Activated naive CD4-positive, alpha-beta T cell treated with anti-CD3 and anti-CD28 coated beads, Interleukin-2, amount 10 ng/mL, durations not matched to agents 7 days and 5 days (primary cell): ENCODE data around the gene UBE2S.

ENCODE experiments used
- CTCF ChIA-PET: fragments of 350-600 bp; sonication (Branson Sonifier 250); formaldehyde crosslinking; loops from one replicate; lab custom pipeline; 2021; ENCODE audit warnings: antibody characterized with exemption; lab: Charles Lee
- DNase-seq: peaks from one replicate; pipeline ENCODE4 v3.0.0-alpha.2; 2020
- H3K27ac Mint-ChIP-seq: one replicate; pipeline ENCODE4 v1.8.0; 2021; ENCODE audit warnings: mild to moderate bottlenecking, moderate library complexity, mixed read lengths
- H3K27me3 Mint-ChIP-seq: one replicate; pipeline ENCODE4 v1.8.0; 2021; ENCODE audit warnings: mild to moderate bottlenecking, mixed read lengths
- H3K36me3 Mint-ChIP-seq: one replicate; pipeline ENCODE4 v1.8.0; 2021; ENCODE audit warnings: mixed read lengths
- H3K4me1 Mint-ChIP-seq: one replicate; pipeline ENCODE4 v1.8.0; 2021; ENCODE audit warnings: mixed read lengths
- H3K4me3 Mint-ChIP-seq: one replicate; pipeline ENCODE4 v1.8.0; 2021; ENCODE audit warnings: mild to moderate bottlenecking, moderate library complexity, mixed read lengths
- H3K9me3 Mint-ChIP-seq: one replicate; pipeline ENCODE4 v1.8.0; 2021; ENCODE audit warnings: mixed read lengths

UBE2S gene

GRCh38 chr19:55362174-55362989 lies 45.2 kb downstream of the UBE2S start:
- CTCF ChIA-PET, result no interaction called here
- DNase-seq, result no peak
- Mint-ChIP-seq H3K9me3 (no peaks in the 10 kb centered on the region), H3K36me3 (no peaks in the 10 kb centered on the region), H3K4me1 (no peaks in the 10 kb centered on the region), H3K27ac (no peak overlapping the region), H3K4me3 (no peak overlapping the region), H3K27me3 (peaks cover 43% of the 10 kb centered on the region)

- no peak for DNase-seq
- Mint-ChIP-seq H3K4me1 (no peaks in the 10 kb centered on the region), H3K27ac (no peak overlapping the region), H3K27me3 (peaks cover 45% of the 10 kb centered on the region), H3K36me3 (no peaks in the 10 kb centered on the region), H3K4me3 (no peak overlapping the region), H3K9me3 (no peaks in the 10 kb centered on the region)
- CTCF ChIA-PET, result no interaction called here
Measured at GRCh38 chr19:55360902-55361301, 46.7 kb downstream of the UBE2S start.

GRCh38 chr19:55358943-55359908 lies 48.4 kb downstream of the UBE2S start:
- H3K9me3 Mint-ChIP-seq, result no peaks in the 10 kb centered on the region
- peaks cover 4% of the 10 kb centered on the region for H3K4me1 Mint-ChIP-seq
- H3K27me3 Mint-ChIP-seq, result peaks cover 51% of the 10 kb centered on the region
- DNase-seq, result no peak
- no peak overlapping the region for H3K27ac Mint-ChIP-seq
- CTCF ChIA-PET, result interaction anchor here (0.6 kb wide), 1 partner anchor 200 kb away, joined by 3 read pairs; no protein-coding TSS in a partner anchor
- H3K36me3 Mint-ChIP-seq, result no peaks in the 10 kb centered on the region
- no peak overlapping the region for H3K4me3 Mint-ChIP-seq

GRCh38 chr19:55358493-55358892 lies 49.1 kb downstream of the UBE2S start:
- Mint-ChIP-seq H3K36me3 (no peaks in the 10 kb centered on the region), H3K4me3 (no peak overlapping the region), H3K27me3 (peaks cover 53% of the 10 kb centered on the region), H3K4me1 (peaks cover 10% of the 10 kb centered on the region), H3K27ac (no peak overlapping the region), H3K9me3 (no peaks in the 10 kb centered on the region)
- no peak for DNase-seq
- CTCF ChIA-PET, result no interaction called here

- Mint-ChIP-seq H3K9me3 (no peaks in the 10 kb centered on the region), H3K4me3 (no peak overlapping the region), H3K36me3 (no peaks in the 10 kb centered on the region), H3K27ac (no peak overlapping the region), H3K4me1 (peaks cover 35% of the 10 kb centered on the region), H3K27me3 (peaks cover 85% of the 10 kb centered on the region)
- no peak for DNase-seq
- CTCF ChIA-PET, result no interaction called here
Measured at GRCh38 chr19:55355213-55355821, 52.3 kb downstream of the UBE2S start.

- Mint-ChIP-seq H3K9me3 (no peaks in the 10 kb centered on the region), H3K4me1 (peaks cover 35% of the 10 kb centered on the region), H3K27ac (no peak within 1 kb of the TSS), H3K4me3 (peak within 1 kb of the TSS; percentile 68), H3K36me3 (no peaks in the 10 kb centered on the region), H3K27me3 (peaks cover 85% of the 10 kb centered on the region)
- DNase-seq, result no peak
- CTCF ChIA-PET, result no interaction called here
Measured at GRCh38 chr19:55354698-55355212, 52.8 kb downstream of the UBE2S start, which contains the start of gene COX6B2. Gene COX6B2 (minus strand): TSS chr19:55354719. CDS start chr19:55354521, 198 bp downstream.

GRCh38 chr19:55353803-55354697 lies 53.5 kb downstream of the UBE2S start:
- CTCF ChIA-PET, result no interaction called here
- no peak overlapping the region for H3K27ac Mint-ChIP-seq

GRCh38 chr19:55353356-55353802 lies 54.2 kb downstream of the UBE2S start:
- no peaks in the 10 kb centered on the region for H3K9me3 Mint-ChIP-seq
- no peak for DNase-seq
- H3K36me3 Mint-ChIP-seq, result no peaks in the 10 kb centered on the region
- H3K27me3 Mint-ChIP-seq, result peaks cover 77% of the 10 kb centered on the region
- H3K27ac Mint-ChIP-seq, result no peak overlapping the region
- CTCF ChIA-PET, result no interaction called here
- peak overlapping the region; percentile 68 for H3K4me3 Mint-ChIP-seq
- H3K4me1 Mint-ChIP-seq, result peaks cover 35% of the 10 kb centered on the region

More at GRCh38 chr19:55353803-55354697, 53.5 kb downstream of the UBE2S start:
- Mint-ChIP-seq H3K27me3 (peaks cover 84% of the 10 kb centered on the region), H3K4me3 (peak overlapping the region; percentile 68), H3K9me3 (no peaks in the 10 kb centered on the region), H3K36me3 (no peaks in the 10 kb centered on the region), H3K4me1 (peaks cover 35% of the 10 kb centered on the region)
- peak; percentile 79 for DNase-seq

- Mint-ChIP-seq H3K4me1 (peaks cover 35% of the 10 kb centered on the region), H3K27ac (no peak overlapping the region), H3K9me3 (no peaks in the 10 kb centered on the region), H3K4me3 (peak overlapping the region; percentile 1), H3K27me3 (peaks cover 72% of the 10 kb centered on the region), H3K36me3 (peaks cover 3% of the 10 kb centered on the region)
- CTCF ChIA-PET, result no interaction called here
- DNase-seq, result no peak
Measured at GRCh38 chr19:55352549-55353145, 54.9 kb downstream of the UBE2S start.

GRCh38 chr19:55352040-55352439 lies 55.5 kb downstream of the UBE2S start:
- no peak overlapping the region for H3K27ac Mint-ChIP-seq
- no peaks in the 10 kb centered on the region for H3K9me3 Mint-ChIP-seq
- peaks cover 35% of the 10 kb centered on the region for H3K4me1 Mint-ChIP-seq
- H3K27me3 Mint-ChIP-seq, result peaks cover 66% of the 10 kb centered on the region
- no peak overlapping the region for H3K4me3 Mint-ChIP-seq
- DNase-seq, result no peak
- H3K36me3 Mint-ChIP-seq, result peaks cover 3% of the 10 kb centered on the region
- CTCF ChIA-PET, result no interaction called here

GRCh38 chr19:55350620-55351315 lies 56.8 kb downstream of the UBE2S start:
- no peak overlapping the region for H3K27ac Mint-ChIP-seq
- H3K4me1 Mint-ChIP-seq, result peaks cover 35% of the 10 kb centered on the region
- peaks cover 3% of the 10 kb centered on the region for H3K36me3 Mint-ChIP-seq
- no peak for DNase-seq
- H3K9me3 Mint-ChIP-seq, result no peaks in the 10 kb centered on the region
- peaks cover 53% of the 10 kb centered on the region for H3K27me3 Mint-ChIP-seq
- CTCF ChIA-PET, result interaction anchor here (0.7 to 1.3 kb wide), 2 partner anchors 18 to 49 kb away, joined by 4 read pairs; no protein-coding TSS in a partner anchor
- H3K4me3 Mint-ChIP-seq, result no peak overlapping the region
